Thyroid gland (tissue), 4 donors: Measurements from ENCODE around the gene TPK1.

Experiments used
- POLR2A ChIP-seq, 2 donors: fragments of 450-650 bp; IDR thresholded peaks; one replicate each; pipeline ENCODE4 v1.6.1; 2017; ENCODE audit warnings: antibody characterized with exemption in 2 of 2, mild to moderate bottlenecking in 2 of 2, moderate library complexity in 1 of 2
- TF ChIP-seq, protein P1 (sequence below), 6 experiments: fragments of 200-600 bp in 3 of 6; fragments of 450-650 bp in 3 of 6; sonication (generic) in 3 of 6; IDR thresholded peaks; one replicate each; pipeline ENCODE4 v1.5.1; 2016 to 2019; ENCODE audit warnings: antibody characterized with exemption in 6 of 6, mild to moderate bottlenecking in 2 of 6, inconsistent platforms in 1 of 6, moderate library complexity in 1 of 6

DNA sequence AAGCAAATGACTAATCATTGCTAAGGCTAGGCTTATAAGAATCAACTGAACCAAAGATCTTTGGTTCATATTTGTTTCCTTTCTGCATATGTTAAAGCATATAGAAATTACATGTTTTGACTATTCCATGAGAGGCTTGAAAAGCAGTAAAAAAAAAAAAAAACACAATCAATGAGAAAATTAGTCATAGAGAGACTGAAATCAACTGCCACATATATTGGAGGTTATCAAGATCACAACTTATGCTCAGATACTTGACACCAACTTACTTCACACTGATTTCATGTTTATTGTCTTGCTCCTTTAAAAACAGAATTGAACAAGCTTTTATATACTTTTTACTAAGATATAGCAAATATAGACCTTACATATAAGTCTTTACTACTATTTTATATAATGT, 161.3 kb downstream of the TPK1 start:
- TF ChIP-seq, protein P1, sequence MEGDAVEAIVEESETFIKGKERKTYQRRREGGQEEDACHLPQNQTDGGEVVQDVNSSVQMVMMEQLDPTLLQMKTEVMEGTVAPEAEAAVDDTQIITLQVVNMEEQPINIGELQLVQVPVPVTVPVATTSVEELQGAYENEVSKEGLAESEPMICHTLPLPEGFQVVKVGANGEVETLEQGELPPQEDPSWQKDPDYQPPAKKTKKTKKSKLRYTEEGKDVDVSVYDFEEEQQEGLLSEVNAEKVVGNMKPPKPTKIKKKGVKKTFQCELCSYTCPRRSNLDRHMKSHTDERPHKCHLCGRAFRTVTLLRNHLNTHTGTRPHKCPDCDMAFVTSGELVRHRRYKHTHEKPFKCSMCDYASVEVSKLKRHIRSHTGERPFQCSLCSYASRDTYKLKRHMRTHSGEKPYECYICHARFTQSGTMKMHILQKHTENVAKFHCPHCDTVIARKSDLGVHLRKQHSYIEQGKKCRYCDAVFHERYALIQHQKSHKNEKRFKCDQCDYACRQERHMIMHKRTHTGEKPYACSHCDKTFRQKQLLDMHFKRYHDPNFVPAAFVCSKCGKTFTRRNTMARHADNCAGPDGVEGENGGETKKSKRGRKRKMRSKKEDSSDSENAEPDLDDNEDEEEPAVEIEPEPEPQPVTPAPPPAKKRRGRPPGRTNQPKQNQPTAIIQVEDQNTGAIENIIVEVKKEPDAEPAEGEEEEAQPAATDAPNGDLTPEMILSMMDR (IDR thresholded peaks at IDR 0.05) = no peak
- no peak for TF ChIP-seq POLR2A (IDR thresholded peaks at IDR 0.05)
